Head of caudate nucleus (tissue), 42 donors: Measurements from ENCODE around the gene CSF1.

Experiments
- DNase-seq, 42 donors: peaks; one replicate each; pipeline versions ENCODE4 v3.0.0 to v3.0.0-alpha.2; 2020 to 2021; ENCODE audit warnings: mixed read lengths in 7 of 42
- intact Hi-C: fragments of 100-400 bp; cut with DNase I; formaldehyde crosslinking; loops from one replicate; pipeline ENCODE4 v1.15.0; 2022

The CSF1 gene

DNA sequence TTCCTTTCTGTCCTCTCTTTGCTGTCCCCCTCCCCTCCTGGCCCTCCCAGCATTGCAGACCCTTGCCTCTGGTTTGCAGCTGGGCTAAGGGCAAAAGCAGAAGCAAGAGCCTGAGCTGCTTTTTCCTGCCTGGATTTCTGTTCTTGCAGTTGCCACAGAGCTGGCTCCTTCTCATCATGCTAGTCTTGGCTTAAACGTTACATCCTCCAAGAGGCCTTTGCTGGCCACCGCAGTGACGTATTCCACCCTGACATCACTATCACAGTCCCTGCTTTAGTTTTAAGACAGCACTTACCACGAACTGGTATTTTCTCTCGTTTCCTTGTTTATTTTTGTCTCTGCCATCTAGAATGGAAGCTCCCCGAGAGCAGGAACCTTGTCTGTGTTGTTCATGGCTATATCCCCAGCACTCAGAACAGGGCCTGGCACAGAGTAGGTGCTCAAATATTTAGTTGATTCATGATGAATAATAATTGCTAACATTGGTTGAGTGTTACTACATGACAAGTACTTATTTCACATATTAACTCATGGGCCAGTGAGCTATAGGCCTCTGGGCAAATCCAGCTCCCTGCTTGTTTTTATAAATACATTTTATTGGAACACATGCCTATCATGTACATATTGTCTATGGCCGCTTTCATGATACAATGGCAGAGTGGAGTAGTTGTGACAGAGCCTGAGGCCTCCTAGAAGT lies 13.2 kb upstream of the CSF1 start:
- intact Hi-C loops = no loop called here

DNA sequence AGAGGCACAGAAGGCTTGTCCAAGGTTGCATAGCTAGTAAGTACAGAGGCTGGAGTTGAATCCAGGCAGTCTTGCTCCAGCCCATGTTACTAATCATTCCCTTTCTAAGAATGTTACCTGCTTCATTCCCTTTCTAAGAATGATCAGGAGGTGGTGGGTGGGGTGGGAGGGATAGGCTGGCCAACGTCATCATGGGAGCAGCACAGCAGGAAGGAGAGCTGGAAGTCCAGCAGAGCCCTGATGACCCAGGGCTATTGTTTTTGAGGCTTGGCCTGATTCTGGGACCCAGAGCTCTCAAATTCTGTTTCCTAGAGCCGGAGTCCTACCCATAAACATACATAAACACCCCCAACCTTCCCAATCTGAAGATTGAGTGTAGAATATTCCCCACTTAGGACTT lies 11.8 kb upstream of the CSF1 start:
- no peak for DNase-seq
- intact Hi-C loops = no loop called here

More for the DNA sequence above, 13.2 kb upstream of the CSF1 start:
- peak in 1 of 42 donors; percentile 21 for DNase-seq

DNA sequence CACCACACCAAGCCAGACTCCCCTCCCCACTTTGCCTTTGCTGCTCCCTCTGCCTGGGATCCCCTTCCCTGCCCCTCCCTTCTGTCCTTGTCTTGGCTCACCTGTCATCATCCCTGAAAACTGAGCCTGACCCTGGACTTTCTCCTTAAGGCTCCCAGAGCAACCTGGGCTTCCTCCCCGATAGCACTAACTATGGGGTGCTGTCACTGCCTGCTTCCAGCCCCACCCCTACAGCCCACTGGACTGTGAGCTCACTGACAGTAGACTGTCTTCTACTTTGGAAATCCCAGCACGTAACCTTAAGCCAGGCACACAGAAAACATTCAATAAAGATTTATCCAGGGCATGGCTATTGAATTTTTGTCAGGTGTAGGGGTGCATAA lies 9.5 kb upstream of the CSF1 start:
- no peak for DNase-seq
- intact Hi-C loops = no loop called here

DNA sequence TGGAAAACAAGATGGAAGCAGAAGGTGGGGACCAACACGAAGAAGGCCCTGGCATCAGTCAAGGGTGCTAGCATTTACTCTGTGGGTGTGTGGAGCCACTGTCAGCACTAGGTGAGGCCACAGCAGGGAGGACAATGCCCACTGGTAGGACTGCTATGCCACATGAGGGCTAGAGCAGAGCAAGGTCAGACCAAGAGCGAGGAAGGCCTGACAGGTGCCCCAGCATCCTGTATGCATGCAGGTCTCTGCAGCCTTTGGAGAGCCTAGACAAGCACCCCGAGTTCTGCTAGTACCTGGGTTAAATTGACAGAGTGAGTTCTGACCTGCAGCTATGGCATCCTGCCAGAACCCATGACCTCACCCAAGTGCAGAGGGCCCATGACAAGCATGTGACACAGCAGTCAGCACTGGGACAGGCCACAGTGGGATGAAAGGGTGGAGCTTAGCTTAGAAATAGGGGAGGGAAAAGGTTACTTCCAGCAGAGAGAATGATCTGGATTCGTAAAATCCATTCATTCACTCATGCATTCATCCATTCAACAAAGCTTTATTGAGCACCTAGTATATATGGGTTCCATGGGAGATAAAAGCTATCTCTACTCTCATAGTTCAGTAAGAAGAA lies 9.0 kb upstream of the CSF1 start:
- DNase-seq = peak in 4 of 42 donors; percentile 20 to 67 (median 43)
- intact Hi-C loops = no loop called here

DNA sequence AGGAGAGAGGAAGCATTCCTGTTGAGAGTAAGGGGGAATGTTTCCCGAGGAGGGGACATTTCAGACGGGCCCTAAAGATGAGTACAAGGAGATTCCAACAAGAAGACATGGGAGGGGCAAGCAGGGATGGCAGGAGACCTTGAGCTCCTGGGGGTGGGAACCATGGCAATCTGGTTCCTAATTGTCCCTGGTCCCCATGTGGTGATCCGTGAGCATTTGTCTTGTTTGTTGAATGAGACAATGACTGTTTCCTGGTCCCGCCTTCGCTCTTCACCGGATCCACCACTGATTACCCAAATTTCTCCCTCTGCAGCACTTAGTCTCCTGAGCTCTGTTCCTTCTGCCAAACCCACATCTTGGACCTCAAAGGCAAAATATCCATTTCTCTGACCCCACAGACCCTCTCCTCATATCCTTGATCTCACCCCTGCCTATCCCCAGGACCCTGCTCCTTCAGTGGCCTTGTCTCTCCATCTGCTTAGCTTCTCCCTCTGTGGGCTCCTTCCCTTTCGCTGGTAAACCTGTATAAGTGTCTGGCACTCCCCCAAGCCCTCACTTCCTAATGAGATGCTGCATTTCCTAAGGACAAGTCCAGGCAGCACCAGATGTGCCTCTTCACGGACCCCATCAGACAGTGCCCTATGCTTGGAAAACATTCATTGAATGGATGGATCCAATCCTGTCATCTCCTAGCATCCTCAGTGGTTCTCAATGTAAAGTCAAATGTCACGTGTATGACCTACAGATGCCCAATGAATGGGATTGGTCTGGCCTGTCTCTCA lies 8.3 kb upstream of the CSF1 start:
- DNase-seq = no peak
- intact Hi-C loops = no loop called here

DNA sequence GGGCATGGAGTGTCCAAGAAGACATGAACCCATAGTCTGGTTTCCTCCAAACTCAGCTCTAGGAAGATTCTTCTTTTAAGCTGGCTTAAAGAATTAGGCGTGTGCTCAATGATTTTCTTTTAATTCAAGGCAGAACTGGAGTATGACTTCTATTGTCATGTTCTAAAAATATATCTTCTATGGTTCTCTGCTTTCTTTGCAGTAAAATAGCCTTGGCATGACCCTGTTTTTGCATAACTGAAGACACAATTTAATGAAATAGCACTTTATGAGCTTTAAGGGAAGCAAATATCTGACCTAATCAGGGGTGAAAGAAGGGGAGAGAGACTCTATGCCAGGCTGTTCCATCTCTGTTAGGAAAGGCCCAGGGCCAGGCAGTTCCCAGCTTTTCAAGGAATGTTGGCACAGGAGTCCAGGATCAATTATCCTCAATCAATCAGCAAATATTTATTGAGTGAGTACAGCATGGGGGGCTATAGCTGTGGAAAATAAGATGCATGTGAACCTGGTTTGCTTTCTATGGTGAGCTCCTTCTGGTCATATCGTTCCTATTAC lies 7.2 kb upstream of the CSF1 start:
- DNase-seq = no peak

DNA sequence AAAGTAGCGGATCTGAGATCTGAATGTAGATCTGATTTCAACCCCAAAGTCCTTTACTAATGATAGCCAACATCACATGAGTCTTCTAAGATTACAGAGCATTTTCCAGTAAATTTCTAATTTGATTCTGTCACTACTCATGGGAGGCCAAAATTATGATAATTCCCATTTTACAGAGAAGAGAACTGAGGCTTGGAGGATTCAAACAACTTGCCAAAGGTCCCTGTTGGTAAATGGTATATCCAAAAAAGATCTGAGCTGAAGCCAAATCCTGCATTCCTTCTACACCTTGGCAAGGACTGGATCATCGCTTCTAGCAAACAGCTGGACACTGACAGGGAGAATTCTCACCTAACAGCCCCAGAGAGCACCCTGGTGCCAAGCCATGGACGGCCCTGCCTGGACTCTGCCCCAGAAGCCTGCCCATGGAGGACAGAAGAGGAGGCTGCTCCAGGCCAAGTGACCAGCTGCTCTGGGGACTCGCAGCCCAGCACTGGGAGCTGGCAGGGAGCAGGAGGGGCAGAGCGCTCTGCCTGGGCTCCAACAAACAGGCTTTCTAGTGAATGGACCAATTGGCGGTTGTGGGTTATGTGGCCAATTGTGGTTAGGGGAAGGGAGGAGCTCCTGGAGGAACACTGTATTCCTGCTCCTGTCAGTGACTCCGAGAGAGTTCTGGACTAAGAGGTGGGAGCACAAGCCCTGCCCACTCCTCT lies 6.4 kb upstream of the CSF1 start:
- intact Hi-C loops = no loop called here

More for the DNA sequence above, 7.2 kb upstream of the CSF1 start:
- intact Hi-C loops = no loop called here

DNA sequence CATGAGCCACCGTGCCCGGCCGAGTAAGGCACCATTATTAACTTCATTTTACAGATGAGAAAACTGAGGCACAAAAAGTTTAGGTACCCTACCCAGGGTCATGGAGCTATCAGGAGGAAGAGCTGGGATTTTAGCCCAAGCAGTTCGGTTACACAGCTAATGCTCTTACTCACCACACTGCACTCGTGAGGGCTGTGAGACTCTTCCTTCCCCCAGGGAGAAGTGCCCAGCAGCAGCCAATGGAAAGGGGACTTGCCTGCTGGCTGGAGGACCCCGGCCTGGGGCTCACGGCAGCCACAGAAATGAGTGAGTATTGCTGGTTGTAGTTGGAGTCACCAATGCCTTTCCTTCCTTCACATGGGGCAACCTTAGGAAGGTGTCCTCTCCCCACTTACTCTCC lies 5.2 kb upstream of the CSF1 start:
- intact Hi-C loops = no loop called here

More for the DNA sequence above, 6.4 kb upstream of the CSF1 start:
- peak; percentile 62 to 94 (median 87) for DNase-seq

DNA sequence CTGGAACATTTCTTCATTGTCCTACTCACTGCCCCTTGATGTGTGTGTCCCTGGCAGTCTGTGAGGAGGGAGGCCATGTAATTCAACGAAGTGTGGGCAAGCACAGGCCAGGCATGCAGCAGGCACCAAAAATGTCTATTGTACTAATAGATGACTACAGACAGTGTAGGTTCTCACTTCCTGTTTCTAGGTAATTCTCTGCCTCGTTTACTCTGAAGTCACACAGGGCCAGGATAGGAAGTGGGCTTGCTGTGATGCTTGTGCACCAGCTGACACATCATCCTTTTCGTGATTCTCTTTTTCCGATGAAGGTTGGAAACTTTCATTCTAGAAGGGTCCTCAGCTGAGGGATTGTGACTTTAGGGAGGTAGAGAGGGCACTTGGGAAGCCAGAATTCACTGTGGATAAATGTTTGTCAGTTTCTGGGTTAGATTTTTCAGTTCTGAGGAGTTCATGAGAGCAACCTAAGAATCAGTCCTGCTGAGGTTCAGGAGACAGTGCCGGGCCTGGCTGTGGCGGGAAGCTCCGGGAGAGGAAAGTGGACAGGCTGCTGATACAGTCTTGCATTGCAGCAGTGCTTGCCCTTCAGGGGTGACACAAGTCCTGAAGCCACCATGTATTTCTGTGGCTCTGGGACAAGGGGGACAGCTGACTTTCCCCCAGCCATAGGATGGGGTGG lies 4.3 kb upstream of the CSF1 start:
- intact Hi-C loops = no loop called here

More for the DNA sequence above, 5.2 kb upstream of the CSF1 start:
- no peak for DNase-seq

DNA sequence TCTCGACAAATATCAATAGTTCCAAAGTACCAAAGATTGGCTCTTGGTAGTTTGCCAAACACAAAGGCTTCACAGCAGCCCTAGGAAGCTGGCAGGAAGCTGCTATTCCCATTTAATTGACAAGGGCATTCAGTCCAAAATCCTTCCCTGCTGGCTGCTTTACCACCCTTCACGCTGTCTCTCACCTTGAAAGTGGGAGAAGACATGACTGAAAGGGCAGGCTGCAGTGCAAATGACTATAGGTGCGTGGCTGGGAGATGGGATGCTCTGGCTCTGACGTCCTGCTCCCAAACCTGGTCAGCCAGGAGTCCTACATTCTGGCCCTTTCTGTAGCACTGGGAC lies 3.8 kb upstream of the CSF1 start:
- intact Hi-C loops = no loop called here
- DNase-seq = no peak

More for the DNA sequence above, 4.3 kb upstream of the CSF1 start:
- no peak for DNase-seq

DNA sequence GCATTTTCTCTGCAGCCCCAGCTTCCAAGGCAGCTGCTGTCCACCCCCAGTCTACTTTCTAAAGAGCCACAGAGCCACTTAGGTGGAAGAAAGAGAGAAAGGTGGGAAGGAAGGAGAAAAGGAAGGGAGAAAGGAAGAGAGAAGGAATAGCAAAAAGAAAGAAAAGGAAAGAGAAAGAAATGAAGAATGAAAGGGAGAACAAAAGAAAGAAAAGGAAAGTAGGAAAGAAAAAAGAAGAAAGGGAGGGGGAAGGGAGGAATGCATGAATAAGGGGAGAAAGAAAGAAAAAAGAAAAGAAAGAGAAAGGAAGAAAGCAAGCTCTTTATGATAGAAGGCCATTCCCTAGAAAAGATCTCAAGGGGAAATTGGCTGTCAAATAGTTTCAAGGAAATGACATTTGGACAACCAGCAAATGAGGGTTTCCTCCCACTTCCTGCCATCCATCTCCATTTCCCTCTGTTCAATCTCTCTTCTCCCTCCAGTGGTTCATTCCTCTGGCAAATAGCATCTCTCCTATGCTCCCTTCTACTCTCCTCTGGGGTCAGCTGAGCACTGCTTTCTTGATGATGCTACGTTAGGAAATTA lies 3.4 kb upstream of the CSF1 start:
- DNase-seq = no peak
- intact Hi-C loops = no loop called here

DNA sequence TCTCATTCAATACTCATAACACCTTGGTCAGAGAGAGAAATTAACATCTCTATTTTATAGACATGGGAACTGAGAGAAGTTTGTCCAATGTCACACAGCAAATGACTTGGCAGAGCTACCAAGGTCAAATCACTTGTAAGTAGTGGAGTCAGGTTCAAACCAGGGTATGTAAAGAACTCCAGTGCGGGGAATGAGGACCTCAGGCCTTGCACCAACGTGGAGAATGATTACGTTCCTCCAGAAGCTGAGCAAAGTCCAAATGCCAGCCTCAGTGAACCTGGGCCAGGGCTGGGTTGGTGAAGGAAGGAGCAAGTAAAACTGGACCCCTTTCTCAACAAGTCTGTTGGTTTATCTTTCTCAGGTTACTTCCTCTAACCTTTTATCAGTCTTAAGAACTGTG lies 1.8 kb upstream of the CSF1 start:
- intact Hi-C loops = no loop called here
- DNase-seq = no peak

DNA sequence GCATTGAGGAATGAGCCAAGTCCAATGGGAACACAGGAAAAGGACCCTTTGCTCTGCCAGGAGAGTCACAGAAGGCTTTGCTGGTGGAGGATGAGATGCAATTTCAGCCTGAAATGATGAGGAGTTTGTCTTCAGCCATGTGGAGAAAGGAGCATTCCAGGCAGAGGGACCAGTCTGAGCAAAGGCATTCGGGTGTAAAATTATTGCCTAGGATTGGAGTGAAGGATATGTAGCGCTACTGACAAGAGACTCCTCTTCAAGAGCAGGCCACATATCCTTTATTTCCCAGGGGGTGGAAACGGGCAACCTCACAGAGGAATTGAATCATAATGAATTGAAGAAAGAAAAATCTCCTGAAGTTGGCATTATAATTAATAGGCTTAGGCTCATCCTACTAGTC lies 1.1 kb upstream of the CSF1 start:
- intact Hi-C loops = no loop called here
- DNase-seq = no peak

DNA sequence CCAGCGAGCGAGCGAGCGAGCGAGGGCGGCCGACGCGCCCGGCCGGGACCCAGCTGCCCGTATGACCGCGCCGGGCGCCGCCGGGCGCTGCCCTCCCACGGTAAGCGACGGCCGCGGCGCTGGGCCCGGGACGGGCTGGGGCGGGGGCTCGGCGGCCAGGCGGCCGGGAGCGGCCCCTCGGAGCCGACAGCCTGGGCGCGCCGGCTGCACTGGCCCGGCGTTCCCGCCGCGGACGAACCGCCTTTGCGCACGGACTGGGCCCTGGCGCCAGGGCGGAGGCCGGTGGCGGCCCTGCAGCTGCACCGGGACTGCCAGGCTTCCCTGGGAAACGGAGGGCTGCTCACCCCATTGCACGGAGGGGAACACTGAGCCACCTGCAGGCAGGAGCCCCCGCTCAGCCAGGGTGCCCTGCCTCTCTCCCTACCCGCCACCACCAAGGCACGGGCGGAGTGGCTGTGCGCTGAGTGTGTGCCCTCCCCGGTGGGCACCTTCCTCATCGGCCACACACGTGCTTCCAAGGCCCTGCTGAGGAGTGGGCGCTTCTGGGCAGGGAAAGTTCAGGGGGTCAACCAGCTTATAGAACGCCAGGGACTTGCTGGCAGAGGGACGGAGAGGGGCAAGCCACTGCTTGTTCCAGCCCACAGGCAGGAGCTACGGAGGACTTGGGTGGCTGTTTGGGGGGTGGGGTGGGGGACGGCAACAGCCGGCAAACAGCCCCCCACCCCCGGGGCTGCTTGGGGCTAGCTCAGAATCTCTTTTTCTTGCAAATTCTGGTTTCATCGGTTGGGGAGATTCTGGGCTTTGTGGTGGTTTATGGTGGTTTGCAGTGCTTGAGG lies 532 bp downstream of the CSF1 start:
- intact Hi-C loops = loop anchor here (10.0 kb wide), 2 partner anchors 74 to 116 kb away; partner anchors contain the start of gene AHCYL1
- peak in 6 of 42 donors; percentile 15 to 54 (median 31) for DNase-seq

DNA sequence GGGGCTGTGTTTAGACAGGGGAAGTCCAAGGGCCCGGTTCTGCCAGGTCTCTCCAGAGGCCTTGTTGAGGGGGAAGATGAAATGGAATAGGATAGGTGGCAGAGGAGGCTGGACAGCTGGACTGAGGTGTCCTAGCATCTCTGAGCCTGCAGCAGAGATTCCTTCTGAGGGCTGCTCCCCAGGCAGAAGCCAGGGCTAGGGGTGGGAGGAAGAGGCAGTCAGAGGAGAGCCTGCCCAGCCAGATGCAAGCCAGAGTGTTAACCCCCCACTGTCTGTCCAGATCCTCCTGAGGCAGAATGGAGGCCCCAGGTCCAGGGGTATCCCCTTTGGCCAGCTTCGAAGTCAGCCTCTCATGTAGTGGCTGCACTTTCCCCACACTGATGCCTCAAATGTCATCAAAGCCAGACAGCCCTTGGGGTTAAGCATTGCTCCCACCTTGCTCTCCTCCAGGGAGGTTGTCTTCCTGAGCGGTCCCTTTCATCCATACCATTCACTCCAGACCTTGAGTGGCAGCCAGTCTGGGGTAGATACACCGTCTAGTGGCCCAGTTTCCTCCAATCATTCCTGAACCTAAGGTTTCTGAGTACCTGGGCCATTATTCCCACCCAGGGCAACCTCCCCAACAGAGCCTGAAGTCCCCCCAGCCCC lies 1.7 kb downstream of the CSF1 start:
- DNase-seq = no peak
- intact Hi-C loops = loop anchor here (10.0 kb wide), 2 partner anchors 72 to 118 kb away; partner anchors contain the start of gene AHCYL1

DNA sequence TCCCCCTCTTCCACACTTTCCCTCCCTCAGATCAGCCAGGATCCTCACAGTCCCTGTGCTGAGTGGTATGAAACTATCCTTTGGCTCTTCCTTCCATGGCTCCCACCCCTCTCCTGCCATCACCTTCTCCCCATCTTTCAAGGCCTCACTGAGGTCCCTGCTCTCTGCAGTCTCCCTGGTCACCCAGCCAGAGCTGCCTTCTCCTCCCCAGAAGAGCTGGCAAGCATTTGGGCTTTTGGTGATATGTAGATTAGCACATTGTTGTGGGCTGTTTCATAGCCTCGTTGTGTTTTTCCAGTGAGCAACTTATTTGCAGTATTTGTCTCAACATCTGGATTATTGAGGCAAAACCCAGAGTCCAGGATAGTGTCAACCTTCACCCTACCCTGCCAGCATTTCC lies 2.2 kb downstream of the CSF1 start:
- intact Hi-C loops = loop anchor here (10.0 kb wide), 2 partner anchors 72 to 118 kb away; partner anchors contain the start of gene AHCYL1
- no peak for DNase-seq
